ENCODE results near the gene MARCHF3. TPM values are rescaled to one million over a fixed set of nuclear protein-coding genes. Genes with fewer than 3 reads are reported as not detected.

The MARCHF3 gene
- total RNA-seq, 1 donor from 2014 or later, result 5.7 TPM

GRCh38 chr5:127012916-127013315 lies 17.4 kb downstream of the MARCHF3 start:
- H3K27ac Mint-ChIP-seq (ENCODE audit: unreplicated experiment), result no peak overlapping the region
- H3K9me3 Mint-ChIP-seq (ENCODE audit: unreplicated experiment), result peaks cover 1% of the 10 kb centered on the region
- H3K4me1 Mint-ChIP-seq (ENCODE audit: low read depth, unreplicated experiment), result peaks cover 10% of the 10 kb centered on the region
- DNase-seq, result no peak
- no peaks in the 10 kb centered on the region for H3K36me3 Mint-ChIP-seq (ENCODE audit: unreplicated experiment)
- H3K4me3 Mint-ChIP-seq (ENCODE audit: unreplicated experiment), result no peak overlapping the region
- no peak for TF ChIP-seq CTCF (IDR thresholded peaks at IDR 0.05; ENCODE audit: partially characterized antibody, unreplicated experiment)
- no peaks in the 10 kb centered on the region for H3K27me3 Mint-ChIP-seq (ENCODE audit: unreplicated experiment)

GRCh38 chr5:127011961-127012644 lies 18.3 kb downstream of the MARCHF3 start:
- peaks cover 10% of the 10 kb centered on the region for H3K4me1 Mint-ChIP-seq (ENCODE audit: low read depth, unreplicated experiment)
- no peak for TF ChIP-seq CTCF (IDR thresholded peaks at IDR 0.05; ENCODE audit: partially characterized antibody, unreplicated experiment)

GRCh38 chr5:127011153-127011552 lies 19.2 kb downstream of the MARCHF3 start:
- TF ChIP-seq CTCF (IDR thresholded peaks at IDR 0.05; ENCODE audit: partially characterized antibody, unreplicated experiment), result no peak
- Mint-ChIP-seq H3K36me3 (ENCODE audit: unreplicated experiment) (no peaks in the 10 kb centered on the region), H3K27me3 (ENCODE audit: unreplicated experiment) (no peaks in the 10 kb centered on the region), H3K27ac (ENCODE audit: unreplicated experiment) (no peak overlapping the region), H3K4me3 (ENCODE audit: unreplicated experiment) (no peak overlapping the region), H3K9me3 (ENCODE audit: unreplicated experiment) (peaks cover 1% of the 10 kb centered on the region), H3K4me1 (ENCODE audit: low read depth, unreplicated experiment) (peaks cover 10% of the 10 kb centered on the region)
- DNase-seq, result no peak

More at GRCh38 chr5:127011961-127012644, 18.3 kb downstream of the MARCHF3 start:
- Mint-ChIP-seq H3K9me3 (ENCODE audit: unreplicated experiment) (peaks cover 1% of the 10 kb centered on the region), H3K27ac (ENCODE audit: unreplicated experiment) (no peak overlapping the region), H3K27me3 (ENCODE audit: unreplicated experiment) (no peaks in the 10 kb centered on the region), H3K36me3 (ENCODE audit: unreplicated experiment) (no peaks in the 10 kb centered on the region), H3K4me3 (ENCODE audit: unreplicated experiment) (no peak overlapping the region)
- DNase-seq, result no peak

- Mint-ChIP-seq H3K36me3 (ENCODE audit: unreplicated experiment) (no peaks in the 10 kb centered on the region), H3K9me3 (ENCODE audit: unreplicated experiment) (peaks cover 1% of the 10 kb centered on the region), H3K27ac (ENCODE audit: unreplicated experiment) (no peak overlapping the region), H3K27me3 (ENCODE audit: unreplicated experiment) (no peaks in the 10 kb centered on the region), H3K4me3 (ENCODE audit: unreplicated experiment) (no peak overlapping the region), H3K4me1 (ENCODE audit: low read depth, unreplicated experiment) (peaks cover 10% of the 10 kb centered on the region)
- DNase-seq, result no peak
- TF ChIP-seq CTCF (IDR thresholded peaks at IDR 0.05; ENCODE audit: partially characterized antibody, unreplicated experiment), result no peak
These were observed 20.0 kb downstream of the MARCHF3 start for GRCh38 chr5:127010362-127010761.

- no peak for TF ChIP-seq CTCF (IDR thresholded peaks at IDR 0.05; ENCODE audit: partially characterized antibody, unreplicated experiment)
- Mint-ChIP-seq H3K4me1 (ENCODE audit: low read depth, unreplicated experiment) (peaks cover 10% of the 10 kb centered on the region), H3K27ac (ENCODE audit: unreplicated experiment) (no peak overlapping the region), H3K4me3 (ENCODE audit: unreplicated experiment) (no peak overlapping the region), H3K36me3 (ENCODE audit: unreplicated experiment) (no peaks in the 10 kb centered on the region), H3K27me3 (ENCODE audit: unreplicated experiment) (no peaks in the 10 kb centered on the region), H3K9me3 (ENCODE audit: unreplicated experiment) (peaks cover 1% of the 10 kb centered on the region)
- no peak for DNase-seq
These were observed 20.6 kb downstream of the MARCHF3 start for GRCh38 chr5:127009784-127010183.

Measured in glutamatergic neuron (in vitro differentiated cells).